Neural cell (in vitro differentiated cells): ENCODE results near the gene LAMC2. TPM values are rescaled to one million over a fixed set of nuclear protein-coding genes. Genes with fewer than 3 reads are reported as not detected.

Experiments
- H2AFZ ChIP-seq: fragments of 200-600, 300-800 bp; sonication (generic), shearing (Covaris generic); 2 replicates; pipeline ENCODE4 v1.6.0; 2014; ENCODE audit warnings: low read depth, mild to moderate bottlenecking, antibody characterized with exemption, low read length, moderate library complexity
- H3F3A ChIP-seq: fragments of 200-600 bp; shearing (Covaris generic); 2 replicates; pipeline ENCODE4 v1.6.1; 2016; ENCODE audit warnings: mild to moderate bottlenecking, moderate library complexity, mixed read lengths, antibody characterized with exemption, low read length; ENCODE audit not compliant: insufficient read depth, poor library complexity, severe bottlenecking
- H3K27ac ChIP-seq: fragments of 200-600, 300-800 bp; sonication (generic), shearing (Covaris generic); 2 replicates; pipeline ENCODE4 v1.5.1; 2014; ENCODE audit warnings: mild to moderate bottlenecking, low read length, moderate library complexity
- H3K27me3 ChIP-seq: fragments of 300-800, 200-600 bp; sonication (generic), shearing (Covaris generic); 2 replicates; pipeline ENCODE4 v1.6.0; 2014; ENCODE audit warnings: mild to moderate bottlenecking, low read depth, low read length, moderate library complexity; ENCODE audit not compliant: insufficient read depth
- H3K36me3 ChIP-seq: fragments of 300-800, 200-600 bp; sonication (generic), shearing (Covaris generic); 2 replicates; pipeline ENCODE4 v1.5.1; 2014; ENCODE audit warnings: mild to moderate bottlenecking, antibody characterized with exemption, low read length, moderate library complexity; ENCODE audit not compliant: insufficient read depth
- H3K4me2 ChIP-seq: fragments of 300-800, 200-600 bp; sonication (generic), shearing (Covaris generic); 2 replicates; pipeline ENCODE4 v1.6.0; 2014; ENCODE audit warnings: mild to moderate bottlenecking, low read length
- H3K4me3 ChIP-seq: fragments of 300-800, 200-600 bp; sonication (generic), shearing (Covaris generic); 2 replicates; pipeline ENCODE4 v1.5.1; 2014; ENCODE audit warnings: mild to moderate bottlenecking, low read length, moderate library complexity
- H3K79me2 ChIP-seq: fragments of 200-600 bp; shearing (Covaris generic); replicated peaks from 2 replicates; pipeline ENCODE4 v1.6.0; 2014; ENCODE audit warnings: mild to moderate bottlenecking, low read length, moderate library complexity; ENCODE audit not compliant: insufficient read depth
- H3K9ac ChIP-seq: fragments of 300-800, 200-600 bp; sonication (generic), shearing (Covaris generic); 2 replicates; pipeline ENCODE4 v1.6.1; 2016; ENCODE audit warnings: mild to moderate bottlenecking, low read length, mixed read lengths
- H3K9me2 ChIP-seq: fragments of 200-600 bp; shearing (Covaris generic); 2 replicates; pipeline ENCODE4 v1.6.1; 2016; ENCODE audit warnings: mild to moderate bottlenecking, low read length, mixed read lengths; ENCODE audit not compliant: insufficient read depth
- H3K9me3 ChIP-seq: fragments of 200-600, 300-800 bp; sonication (generic), shearing (Covaris generic); 2 replicates; pipeline ENCODE4 v1.6.1; 2016; ENCODE audit warnings: mild to moderate bottlenecking, mixed run types, low read length, moderate library complexity, mixed read lengths
- H4K20me1 ChIP-seq: fragments of 200-600 bp; shearing (Covaris generic); 2 replicates; pipeline ENCODE4 v1.6.1; 2016; ENCODE audit warnings: mild to moderate bottlenecking, mixed run types; ENCODE audit not compliant: insufficient read depth
- CTCF ChIP-seq: fragments of 450-650 bp; IDR thresholded peaks from 2 replicates; pipeline ENCODE4 v1.5.1; 2014; ENCODE audit warnings: antibody characterized with exemption, mild to moderate bottlenecking, moderate library complexity; ENCODE audit not compliant: poor library complexity, severe bottlenecking
- EP300 ChIP-seq: fragments of 450-650 bp; conservative IDR thresholded peaks from 2 replicates; pipeline ENCODE4 v1.6.1; 2014; ENCODE audit warnings: antibody characterized with exemption, mild to moderate bottlenecking, moderate library complexity; ENCODE audit not compliant: poor library complexity, severe bottlenecking
- EZH2 ChIP-seq: fragments of 200-600, 300-800 bp; shearing (Covaris generic), sonication (generic); IDR thresholded peaks from 2 replicates; pipeline ENCODE4 v1.6.1; 2014; ENCODE audit warnings: antibody characterized with exemption, low read length, borderline replicate concordance, mild to moderate bottlenecking; ENCODE audit not compliant: insufficient read depth, poor library complexity, severe bottlenecking
- MXI1 ChIP-seq: fragments of 450-650 bp; conservative IDR thresholded peaks from 2 replicates; pipeline ENCODE4 v1.6.1; 2014; ENCODE audit warnings: antibody characterized with exemption, mild to moderate bottlenecking; ENCODE audit not compliant: poor library complexity, severe bottlenecking
- POLR2AphosphoS5 ChIP-seq: IDR thresholded peaks from 2 replicates; pipeline ENCODE4 v1.6.1; 2012
- RAD21 ChIP-seq: fragments of 450-650 bp; conservative IDR thresholded peaks from 2 replicates; pipeline ENCODE4 v1.6.1; 2014; ENCODE audit warnings: antibody characterized with exemption, mild to moderate bottlenecking, moderate library complexity
- REST ChIP-seq: IDR thresholded peaks from 2 replicates; pipeline ENCODE4 v1.6.1; 2012; ENCODE audit warnings: borderline replicate concordance
- SMC3 ChIP-seq: fragments of 450-650 bp; conservative IDR thresholded peaks from 2 replicates; pipeline ENCODE4 v1.6.1; 2014; ENCODE audit warnings: antibody characterized with exemption, mild to moderate bottlenecking, moderate library complexity; ENCODE audit not compliant: poor library complexity
- TAF1 ChIP-seq: IDR thresholded peaks from 2 replicates; pipeline ENCODE4 v1.6.1; 2012; ENCODE audit warnings: low read depth
- polyA plus RNA-seq: library from polyadenylated mRNA; depleted of rRNA; stranded (reverse); fragments of >200 nt; gene quantifications from 2 replicates; pipeline ENCODE4 v1.2.3, GENCODE V29; 2014

The LAMC2 gene
- polyA plus RNA-seq, 1 donor from 2014 or later, result 0.67 TPM

- Histone ChIP-seq H3K27me3 (no peaks in the 10 kb centered on the region), H2AFZ (no peak overlapping the region), H3K9me3 (no peaks in the 10 kb centered on the region), H3K4me2 (no peak overlapping the region), H4K20me1 (no peaks in the 10 kb centered on the region), H3K27ac (no peak overlapping the region), H3K9ac (no peak overlapping the region), H3F3A (no peaks in the 10 kb centered on the region), H3K79me2 (no peaks in the 10 kb centered on the region), H3K9me2 (no peaks in the 10 kb centered on the region), H3K4me3 (no peak overlapping the region), H3K36me3 (no peaks in the 10 kb centered on the region)
- no peak for TF ChIP-seq MXI1
- no peak for TF ChIP-seq REST
- no peak for TF ChIP-seq EZH2
- no peak for TF ChIP-seq CTCF
- TF ChIP-seq TAF1, result no peak
- TF ChIP-seq RAD21, result no peak
- TF ChIP-seq SMC3, result no peak
- TF ChIP-seq EP300, result no peak
- TF ChIP-seq POLR2AphosphoS5, result no peak
These were observed 36.8 kb downstream of the LAMC2 start for GRCh38 chr1:183222909-183223308.

GRCh38 chr1:183223467-183223866, 37.4 kb downstream of the LAMC2 start:
- H3K9me2 ChIP-seq, result no peaks in the 10 kb centered on the region
- no peaks in the 10 kb centered on the region for H4K20me1 ChIP-seq
- no peak for TF ChIP-seq CTCF
- TF ChIP-seq EZH2, result no peak
- TF ChIP-seq RAD21, result no peak
- no peak for TF ChIP-seq SMC3
- TF ChIP-seq REST, result no peak
- TF ChIP-seq EP300, result no peak
- no peak for TF ChIP-seq TAF1
- TF ChIP-seq MXI1, result no peak
- no peaks in the 10 kb centered on the region for H3K9me3 ChIP-seq
- H3F3A ChIP-seq, result no peaks in the 10 kb centered on the region
- no peak overlapping the region for H3K9ac ChIP-seq
- H3K4me3 ChIP-seq, result no peak overlapping the region
- no peaks in the 10 kb centered on the region for H3K36me3 ChIP-seq
- no peak overlapping the region for H3K4me2 ChIP-seq
- no peaks in the 10 kb centered on the region for H3K27me3 ChIP-seq
- no peaks in the 10 kb centered on the region for H3K79me2 ChIP-seq
- H3K27ac ChIP-seq, result no peak overlapping the region
- no peak overlapping the region for H2AFZ ChIP-seq
